ENCODE measurements around the gene MYL12A.
A peak's percentile ranks its signal among the peaks of the same experiment; 100 is the strongest.

Gene MYL12A

DNA sequence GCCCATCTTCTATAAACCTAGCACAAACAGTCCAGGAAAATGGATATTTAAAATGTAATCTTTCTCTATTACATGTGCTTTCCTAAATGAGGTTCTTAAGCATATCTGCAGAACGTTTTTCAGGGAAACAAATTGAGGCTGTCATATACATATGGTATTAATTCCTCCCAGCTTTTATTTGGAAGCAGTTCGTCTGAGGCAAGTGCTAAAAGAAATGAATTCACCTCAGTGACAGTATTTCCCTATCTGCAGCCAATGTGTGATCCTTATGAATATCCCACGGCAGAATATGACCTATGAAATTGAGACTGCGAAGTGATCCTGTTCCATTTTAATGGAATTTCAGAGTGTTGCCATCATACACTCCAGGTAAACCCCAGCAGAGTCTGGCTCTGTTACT lies 34.9 kb upstream of the MYL12A start:
- TF ChIP-seq POLR2AphosphoS5 (IDR thresholded peaks at IDR 0.05; ENCODE audit: borderline replicate concordance, low read depth, low read length) (no peak), FOXP2 (optimal IDR thresholded peaks at IDR 0.05; ENCODE audit: control extremely low read depth, extremely low read length, insufficient read depth) (no peak), EZH2 (IDR thresholded peaks at IDR 0.05) (no peak)
- H3K4me3 ChIP-seq, result peak overlapping the region; percentile 50
- no peaks in the 10 kb centered on the region for H3K9me3 ChIP-seq (ENCODE audit: low read depth, low read length)
- no peak overlapping the region for H3K9ac ChIP-seq (ENCODE audit: insufficient read length)
- H3K36me3 ChIP-seq (ENCODE audit: insufficient read depth, low read length), result no peaks in the 10 kb centered on the region
- peak overlapping the region; percentile 86 for H3K27ac ChIP-seq
- DNase-seq (ENCODE audit: low read depth, low spot score), result no peak

GRCh38 chr18:3213300-3214059 lies 34.1 kb upstream of the MYL12A start:
- TF ChIP-seq POLR2AphosphoS5 (IDR thresholded peaks at IDR 0.05; ENCODE audit: borderline replicate concordance, low read depth, low read length) (no peak), FOXP2 (optimal IDR thresholded peaks at IDR 0.05; ENCODE audit: control extremely low read depth, extremely low read length, insufficient read depth) (no peak), EZH2 (IDR thresholded peaks at IDR 0.05) (no peak)
- peak overlapping the region; percentile 50 for H3K4me3 ChIP-seq

GRCh38 chr18:3214855-3215637 lies 32.6 kb upstream of the MYL12A start:
- Histone ChIP-seq H3K9ac (ENCODE audit: insufficient read length) (no peak overlapping the region), H3K27ac (no peak overlapping the region), H3K9me3 (ENCODE audit: low read depth, low read length) (no peaks in the 10 kb centered on the region), H3K36me3 (ENCODE audit: insufficient read depth, low read length) (no peaks in the 10 kb centered on the region), H3K4me3 (no peak overlapping the region)
- TF ChIP-seq EZH2 (IDR thresholded peaks at IDR 0.05), result no peak
- no peak for TF ChIP-seq POLR2AphosphoS5 (IDR thresholded peaks at IDR 0.05; ENCODE audit: borderline replicate concordance, low read depth, low read length)
- no peak for TF ChIP-seq FOXP2 (optimal IDR thresholded peaks at IDR 0.05; ENCODE audit: control extremely low read depth, extremely low read length, insufficient read depth)
- DNase-seq (ENCODE audit: low read depth, low spot score), result no peak

More at GRCh38 chr18:3213300-3214059, 34.1 kb upstream of the MYL12A start:
- H3K9ac ChIP-seq (ENCODE audit: insufficient read length), result no peak overlapping the region
- H3K36me3 ChIP-seq (ENCODE audit: insufficient read depth, low read length), result no peaks in the 10 kb centered on the region
- no peak for DNase-seq (ENCODE audit: low read depth, low spot score)
- H3K27ac ChIP-seq, result peak overlapping the region; percentile 86
- H3K9me3 ChIP-seq (ENCODE audit: low read depth, low read length), result no peaks in the 10 kb centered on the region

DNA sequence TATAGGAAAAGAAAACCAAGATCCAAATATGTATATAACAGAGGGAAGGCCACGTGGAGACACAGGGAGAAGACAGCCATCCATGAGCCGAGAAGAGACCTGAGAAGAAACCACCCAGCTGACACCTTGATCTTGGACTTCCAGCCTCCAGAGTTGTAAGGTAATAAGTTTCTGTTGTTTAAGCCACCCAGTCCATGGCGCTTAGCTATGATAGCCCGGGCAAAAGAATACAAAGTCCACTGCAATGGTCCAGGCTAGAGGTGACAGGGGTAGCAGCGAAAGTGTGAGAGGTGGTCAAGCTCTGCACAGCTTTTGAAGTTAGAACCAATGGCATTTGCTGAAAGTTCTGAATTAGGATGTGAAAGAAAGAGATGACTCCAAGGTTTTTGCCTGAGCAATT lies 30.6 kb upstream of the MYL12A start:
- H3K4me3 ChIP-seq, result no peak overlapping the region
- no peaks in the 10 kb centered on the region for H3K36me3 ChIP-seq (ENCODE audit: insufficient read depth, low read length)
- TF ChIP-seq EZH2 (IDR thresholded peaks at IDR 0.05) (no peak), FOXP2 (optimal IDR thresholded peaks at IDR 0.05; ENCODE audit: control extremely low read depth, extremely low read length, insufficient read depth) (no peak), POLR2AphosphoS5 (IDR thresholded peaks at IDR 0.05; ENCODE audit: borderline replicate concordance, low read depth, low read length) (no peak)
- 0 out of 2 replicates have a peak overlapping the region, but pooled peaks have one; percentile 96 for H3K27ac ChIP-seq
- H3K9me3 ChIP-seq (ENCODE audit: low read depth, low read length), result no peaks in the 10 kb centered on the region
- no peak overlapping the region for H3K9ac ChIP-seq (ENCODE audit: insufficient read length)
- no peak for DNase-seq (ENCODE audit: low read depth, low spot score)

DNA sequence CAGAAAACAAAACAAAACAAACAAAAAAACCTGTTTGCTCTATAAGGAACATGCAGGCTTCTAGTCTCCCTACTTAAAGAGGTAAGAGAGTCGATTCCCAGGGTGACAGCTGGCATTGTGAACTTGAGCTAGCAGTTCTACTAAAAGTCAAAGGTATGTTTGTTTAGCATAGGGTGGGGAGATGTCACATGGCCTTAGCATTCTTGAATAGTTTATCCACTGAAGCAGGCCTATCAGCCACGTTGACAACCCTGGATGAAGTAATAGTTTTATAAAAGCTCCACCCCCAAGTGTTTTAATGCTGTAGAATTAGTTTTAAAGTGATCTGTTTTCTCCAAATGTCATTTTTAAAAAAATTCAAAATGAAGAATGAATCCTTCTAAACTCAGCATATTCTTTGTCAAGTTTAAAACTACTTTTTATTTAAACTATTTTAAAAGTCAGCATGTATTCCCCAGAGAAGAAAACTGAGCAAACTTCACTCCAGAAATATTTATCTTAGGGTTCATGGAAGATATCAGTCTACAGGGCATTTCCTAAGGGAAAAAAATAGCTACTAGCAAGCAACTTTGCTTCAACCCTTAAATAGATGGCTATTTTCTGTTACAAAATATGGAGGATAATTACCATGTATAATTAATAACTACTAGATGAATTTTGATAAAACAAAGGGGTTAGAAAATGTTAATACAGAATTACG lies 29.5 kb upstream of the MYL12A start:
- no peaks in the 10 kb centered on the region for H3K9me3 ChIP-seq (ENCODE audit: low read depth, low read length)
- H3K4me3 ChIP-seq, result peak overlapping the region; percentile 9
- TF ChIP-seq POLR2AphosphoS5 (IDR thresholded peaks at IDR 0.05; ENCODE audit: borderline replicate concordance, low read depth, low read length), result no peak
- no peak for TF ChIP-seq FOXP2 (optimal IDR thresholded peaks at IDR 0.05; ENCODE audit: control extremely low read depth, extremely low read length, insufficient read depth)
- TF ChIP-seq EZH2 (IDR thresholded peaks at IDR 0.05), result no peak
- H3K27ac ChIP-seq, result peak overlapping the region; percentile 96
- DNase-seq (ENCODE audit: low read depth, low spot score), result no peak
- peak overlapping the region; percentile 71 for H3K9ac ChIP-seq (ENCODE audit: insufficient read length)
- H3K36me3 ChIP-seq (ENCODE audit: insufficient read depth, low read length), result no peaks in the 10 kb centered on the region

DNA sequence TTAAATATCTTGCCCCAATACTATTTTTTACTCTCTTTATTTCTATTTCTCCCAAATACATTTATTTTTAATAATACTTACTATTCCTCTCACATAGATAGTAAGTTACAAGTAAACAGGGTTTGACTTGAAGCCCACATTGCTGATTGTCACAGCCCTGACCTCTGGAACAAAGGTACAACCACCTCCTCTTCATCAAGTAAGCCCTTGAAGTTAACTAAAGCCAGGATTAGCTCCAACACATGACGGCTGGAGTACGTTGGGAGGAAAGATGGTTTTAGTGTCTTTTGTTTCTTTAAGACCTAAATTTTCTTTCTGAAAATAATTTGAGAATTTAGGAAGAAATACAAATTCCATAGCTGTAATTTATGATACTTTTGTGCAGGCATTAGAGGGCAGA lies 28.8 kb upstream of the MYL12A start:
- peak overlapping the region; percentile 67 for H3K4me3 ChIP-seq
- H3K27ac ChIP-seq, result peak overlapping the region; percentile 96
- no peaks in the 10 kb centered on the region for H3K36me3 ChIP-seq (ENCODE audit: insufficient read depth, low read length)
- TF ChIP-seq EZH2 (IDR thresholded peaks at IDR 0.05) (no peak), POLR2AphosphoS5 (IDR thresholded peaks at IDR 0.05; ENCODE audit: borderline replicate concordance, low read depth, low read length) (no peak), FOXP2 (optimal IDR thresholded peaks at IDR 0.05; ENCODE audit: control extremely low read depth, extremely low read length, insufficient read depth) (no peak)
- DNase-seq (ENCODE audit: low read depth, low spot score), result no peak
- H3K9ac ChIP-seq (ENCODE audit: insufficient read length), result peak overlapping the region; percentile 71
- no peaks in the 10 kb centered on the region for H3K9me3 ChIP-seq (ENCODE audit: low read depth, low read length)

- H3K9me3 ChIP-seq (ENCODE audit: low read depth, low read length), result no peaks in the 10 kb centered on the region
- peak overlapping the region; percentile 96 for H3K27ac ChIP-seq
- no peak for TF ChIP-seq POLR2AphosphoS5 (IDR thresholded peaks at IDR 0.05; ENCODE audit: borderline replicate concordance, low read depth, low read length)
- TF ChIP-seq EZH2 (IDR thresholded peaks at IDR 0.05), result no peak
- TF ChIP-seq FOXP2 (optimal IDR thresholded peaks at IDR 0.05; ENCODE audit: control extremely low read depth, extremely low read length, insufficient read depth), result no peak
- H3K4me3 ChIP-seq, result peak overlapping the region; percentile 67
- no peak for DNase-seq (ENCODE audit: low read depth, low spot score)
- H3K36me3 ChIP-seq (ENCODE audit: insufficient read depth, low read length), result no peaks in the 10 kb centered on the region
- H3K9ac ChIP-seq (ENCODE audit: insufficient read length), result peak overlapping the region; percentile 71
These were observed 28.4 kb upstream of the MYL12A start for GRCh38 chr18:3219241-3219630.

Data from SK-N-MC (cell line).